ENCODE measurements around the gene FOCAD.

DNA sequence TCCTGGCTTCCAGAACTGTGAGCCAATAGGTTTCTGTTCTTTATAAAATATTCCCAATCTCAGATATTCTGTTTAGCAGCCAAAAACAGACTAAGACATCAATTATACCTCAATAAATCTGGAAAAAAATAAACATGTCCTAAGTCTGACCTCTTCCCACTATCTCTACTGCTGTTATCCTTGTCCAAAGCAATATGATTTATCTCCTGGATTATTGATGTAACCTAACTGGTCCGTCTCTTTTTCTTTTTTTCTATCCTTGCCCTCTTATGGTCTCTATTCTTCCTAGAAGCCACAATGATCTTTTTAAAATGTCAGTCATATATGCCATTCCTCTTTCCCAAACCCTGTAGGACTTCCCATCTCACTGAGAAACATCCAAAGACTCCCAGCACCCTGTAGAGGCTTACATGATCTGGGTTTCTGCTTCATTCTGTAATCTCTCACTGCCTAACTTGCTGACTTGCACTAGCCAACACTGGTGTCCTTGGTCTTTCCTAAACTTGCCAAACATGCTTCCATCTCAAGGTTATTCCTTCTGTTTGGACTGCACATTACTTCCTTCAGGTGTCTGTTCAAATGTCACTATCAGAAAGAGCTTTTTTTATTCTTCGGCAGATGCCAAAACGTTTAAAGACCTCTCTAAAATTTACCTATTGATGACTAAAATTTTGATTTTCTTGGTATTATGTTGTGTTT is 13.1 kb downstream of the FOCAD start:
- TF ChIP-seq, protein P1, sequence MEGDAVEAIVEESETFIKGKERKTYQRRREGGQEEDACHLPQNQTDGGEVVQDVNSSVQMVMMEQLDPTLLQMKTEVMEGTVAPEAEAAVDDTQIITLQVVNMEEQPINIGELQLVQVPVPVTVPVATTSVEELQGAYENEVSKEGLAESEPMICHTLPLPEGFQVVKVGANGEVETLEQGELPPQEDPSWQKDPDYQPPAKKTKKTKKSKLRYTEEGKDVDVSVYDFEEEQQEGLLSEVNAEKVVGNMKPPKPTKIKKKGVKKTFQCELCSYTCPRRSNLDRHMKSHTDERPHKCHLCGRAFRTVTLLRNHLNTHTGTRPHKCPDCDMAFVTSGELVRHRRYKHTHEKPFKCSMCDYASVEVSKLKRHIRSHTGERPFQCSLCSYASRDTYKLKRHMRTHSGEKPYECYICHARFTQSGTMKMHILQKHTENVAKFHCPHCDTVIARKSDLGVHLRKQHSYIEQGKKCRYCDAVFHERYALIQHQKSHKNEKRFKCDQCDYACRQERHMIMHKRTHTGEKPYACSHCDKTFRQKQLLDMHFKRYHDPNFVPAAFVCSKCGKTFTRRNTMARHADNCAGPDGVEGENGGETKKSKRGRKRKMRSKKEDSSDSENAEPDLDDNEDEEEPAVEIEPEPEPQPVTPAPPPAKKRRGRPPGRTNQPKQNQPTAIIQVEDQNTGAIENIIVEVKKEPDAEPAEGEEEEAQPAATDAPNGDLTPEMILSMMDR (conservative IDR thresholded peaks at IDR 0.05 in 1 of 2, IDR thresholded peaks at IDR 0.05 in 1 of 2; ENCODE audit: extremely low read depth in 1 of 2, insufficient read depth in 1 of 2, low read depth in 1 of 2, low read length in 2 of 2): no peak
- TF ChIP-seq EZH2 (IDR thresholded peaks at IDR 0.05; ENCODE audit: borderline replicate concordance, low read length): no peak
